Vagina (tissue), 2 donors: ENCODE measurements around the gene ARHGAP26.

Experiments
- POLR2AphosphoS5 ChIP-seq, 2 donors: sonication (generic); formaldehyde crosslinking; IDR thresholded peaks; one replicate each; pipeline ENCODE4 v1.9.0; 2017; ENCODE audit warnings: antibody characterized with exemption in 2 of 2, mild to moderate bottlenecking in 2 of 2, low read depth in 1 of 2; ENCODE audit not compliant: insufficient read depth in 1 of 2
- TF ChIP-seq, protein P1 (sequence below), 3 experiments: fragments of 450-650 bp in 2 of 3; fragments of 200-600 bp in 1 of 3; sonication (generic) in 1 of 3; IDR thresholded peaks; one replicate each; pipeline ENCODE4 v1.5.1; 2017 to 2019; ENCODE audit warnings: antibody characterized with exemption in 3 of 3, mild to moderate bottlenecking in 2 of 3, moderate library complexity in 2 of 3

DNA sequence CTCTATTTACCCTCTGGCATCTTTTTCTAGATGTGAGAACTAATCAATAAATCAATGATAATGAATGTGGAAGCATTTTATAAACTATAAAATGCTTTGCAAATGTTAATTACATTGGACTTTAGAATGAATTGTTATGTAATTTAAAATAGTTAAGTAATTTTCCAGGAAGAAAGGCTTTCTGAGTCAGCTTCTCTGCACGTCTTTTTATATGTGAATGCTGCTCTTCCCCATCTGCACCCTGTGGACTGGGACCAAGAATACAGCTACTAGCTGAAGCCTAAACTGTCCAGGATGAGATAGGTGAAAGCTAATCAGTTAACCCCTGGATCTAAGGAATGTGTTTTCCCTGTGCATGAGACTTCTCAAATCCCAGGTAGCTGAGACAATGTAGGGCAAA is 340.4 kb downstream of the ARHGAP26 start:
- TF ChIP-seq, protein P1, sequence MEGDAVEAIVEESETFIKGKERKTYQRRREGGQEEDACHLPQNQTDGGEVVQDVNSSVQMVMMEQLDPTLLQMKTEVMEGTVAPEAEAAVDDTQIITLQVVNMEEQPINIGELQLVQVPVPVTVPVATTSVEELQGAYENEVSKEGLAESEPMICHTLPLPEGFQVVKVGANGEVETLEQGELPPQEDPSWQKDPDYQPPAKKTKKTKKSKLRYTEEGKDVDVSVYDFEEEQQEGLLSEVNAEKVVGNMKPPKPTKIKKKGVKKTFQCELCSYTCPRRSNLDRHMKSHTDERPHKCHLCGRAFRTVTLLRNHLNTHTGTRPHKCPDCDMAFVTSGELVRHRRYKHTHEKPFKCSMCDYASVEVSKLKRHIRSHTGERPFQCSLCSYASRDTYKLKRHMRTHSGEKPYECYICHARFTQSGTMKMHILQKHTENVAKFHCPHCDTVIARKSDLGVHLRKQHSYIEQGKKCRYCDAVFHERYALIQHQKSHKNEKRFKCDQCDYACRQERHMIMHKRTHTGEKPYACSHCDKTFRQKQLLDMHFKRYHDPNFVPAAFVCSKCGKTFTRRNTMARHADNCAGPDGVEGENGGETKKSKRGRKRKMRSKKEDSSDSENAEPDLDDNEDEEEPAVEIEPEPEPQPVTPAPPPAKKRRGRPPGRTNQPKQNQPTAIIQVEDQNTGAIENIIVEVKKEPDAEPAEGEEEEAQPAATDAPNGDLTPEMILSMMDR (IDR thresholded peaks at IDR 0.05) = no peak
- TF ChIP-seq POLR2AphosphoS5 (IDR thresholded peaks at IDR 0.05; ENCODE audit: insufficient read depth in 1 of 2, low read depth in 1 of 2) = no peak
